H9 (cell line): ENCODE data around the gene OSBPL8. TPM values are rescaled to one million over a fixed set of nuclear protein-coding genes. Genes with fewer than 3 reads are reported as not detected.

Experiments
- DNase-seq: peaks from one replicate; pipeline ENCODE4 v3.0.0-alpha.2; 2017
- H2AFZ ChIP-seq: one replicate; pipeline ENCODE4 v1.6.1; 2013; ENCODE audit warnings: mild to moderate bottlenecking, low read length, control low read depth, moderate library complexity
- H2AK5ac ChIP-seq: 2 replicates; pipeline ENCODE4 v1.6.1; 2013; ENCODE audit warnings: low read length, control low read depth, mixed read lengths; ENCODE audit not compliant: insufficient read length
- H2BK120ac ChIP-seq: one replicate; pipeline ENCODE4 v1.6.1; 2013; ENCODE audit warnings: low read depth, mild to moderate bottlenecking, low read length, control low read depth, inconsistent platforms; ENCODE audit not compliant: poor library complexity, severe bottlenecking
- H2BK12ac ChIP-seq: 2 replicates; pipeline ENCODE4 v1.6.1; 2013; ENCODE audit warnings: low read length, control low read depth, mixed read lengths, low read depth; ENCODE audit not compliant: insufficient read length
- H2BK15ac ChIP-seq: 2 replicates; pipeline ENCODE4 v1.6.1; 2013; ENCODE audit warnings: low read depth, low read length, control low read depth
- H2BK20ac ChIP-seq: one replicate; pipeline ENCODE4 v1.6.1; 2013; ENCODE audit warnings: low read depth, mild to moderate bottlenecking, low read length, control low read depth, inconsistent platforms; ENCODE audit not compliant: poor library complexity, severe bottlenecking
- H2BK5ac ChIP-seq: 2 replicates; pipeline ENCODE4 v1.6.1; 2013; ENCODE audit warnings: low read length, control low read depth, mixed read lengths; ENCODE audit not compliant: insufficient read length
- H3K14ac ChIP-seq: 2 replicates; pipeline ENCODE4 v1.6.1; 2013; ENCODE audit warnings: low read length, control low read depth; ENCODE audit not compliant: insufficient read depth
- H3K18ac ChIP-seq: 2 replicates; pipeline ENCODE4 v1.6.1; 2013; ENCODE audit warnings: low read depth, mild to moderate bottlenecking, mixed read lengths, low read length, control low read depth; ENCODE audit not compliant: insufficient read length
- H3K23ac ChIP-seq: 2 replicates; pipeline ENCODE4 v1.6.1; 2013; ENCODE audit warnings: low read length, control low read depth, mixed read lengths, low read depth; ENCODE audit not compliant: insufficient read length
- H3K23me2 ChIP-seq: 2 replicates; pipeline ENCODE4 v1.6.1; 2013; ENCODE audit warnings: low read depth, mild to moderate bottlenecking, mixed read lengths, low read length, control low read depth; ENCODE audit not compliant: insufficient read length, poor library complexity, severe bottlenecking
- H3K27ac ChIP-seq: 2 replicates; pipeline ENCODE4 v1.5.1; 2013; ENCODE audit warnings: low read length, control low read depth, mixed read lengths, low read depth; ENCODE audit not compliant: insufficient read length
- H3K27me3 ChIP-seq: 2 replicates; pipeline ENCODE4 v1.6.1; 2013; ENCODE audit warnings: low read length, control low read depth, inconsistent platforms; ENCODE audit not compliant: insufficient read depth
- H3K4ac ChIP-seq: 2 replicates; pipeline ENCODE4 v1.6.1; 2013; ENCODE audit warnings: low read depth, mild to moderate bottlenecking, control low read depth, inconsistent platforms, low read length, moderate library complexity
- H3K4me1 ChIP-seq: 2 replicates; pipeline ENCODE4 v1.6.1; 2013; ENCODE audit warnings: low read length, control low read depth, inconsistent platforms; ENCODE audit not compliant: insufficient read depth
- H3K4me2 ChIP-seq: 2 replicates; pipeline ENCODE4 v1.6.1; 2013; ENCODE audit warnings: low read length, control low read depth, mixed read lengths; ENCODE audit not compliant: insufficient read length, insufficient read depth
- H3K56ac ChIP-seq: 2 replicates; pipeline ENCODE4 v1.6.1; 2013; ENCODE audit warnings: low read depth, mild to moderate bottlenecking, mixed read lengths, low read length, control low read depth; ENCODE audit not compliant: insufficient read length
- H3K79me1 ChIP-seq: 2 replicates; pipeline ENCODE4 v1.6.1; 2013; ENCODE audit warnings: low read depth, mild to moderate bottlenecking, moderate library complexity, low read length, control low read depth, inconsistent platforms; ENCODE audit not compliant: insufficient read depth, poor library complexity, severe bottlenecking
- H3K79me2 ChIP-seq: 2 replicates; pipeline ENCODE4 v1.6.1; 2013; ENCODE audit warnings: low read length, control low read depth, inconsistent platforms; ENCODE audit not compliant: insufficient read depth
- H3K9ac ChIP-seq: 2 replicates; pipeline ENCODE4 v1.6.1; 2013; ENCODE audit warnings: low read length, control low read depth, mixed read lengths; ENCODE audit not compliant: insufficient read length; ENCODE audit errors: extremely low read depth
- H3K9me3 ChIP-seq: one replicate; pipeline ENCODE4 v1.6.1; 2013; ENCODE audit warnings: low read depth, low read length, inconsistent platforms; ENCODE audit not compliant: control insufficient read depth
- H3T11ph ChIP-seq: one replicate; pipeline ENCODE4 v1.6.1; 2013; ENCODE audit warnings: mild to moderate bottlenecking, low read length, control low read depth, inconsistent platforms
- H4K20me1 ChIP-seq: one replicate; pipeline ENCODE4 v1.6.1; 2013; ENCODE audit not compliant: control insufficient read depth, insufficient read length, insufficient read depth
- H4K5ac ChIP-seq: 2 replicates; pipeline ENCODE4 v1.6.1; 2013; ENCODE audit warnings: low read depth, mild to moderate bottlenecking, mixed read lengths, low read length, control low read depth; ENCODE audit not compliant: insufficient read length
- H4K8ac ChIP-seq: replicated peaks from 2 replicates; pipeline ENCODE4 v1.6.1; 2013; ENCODE audit warnings: low read length, control low read depth, mixed read lengths, low read depth; ENCODE audit not compliant: insufficient read length
- H4K91ac ChIP-seq: 2 replicates; pipeline ENCODE4 v1.6.1; 2013; ENCODE audit warnings: low read depth, mild to moderate bottlenecking, moderate library complexity, mixed read lengths, low read length, control low read depth; ENCODE audit not compliant: insufficient read length
- H3K27ac Mint-ChIP-seq, 3 experiments: 2 replicates in 2 of 3; 3 replicates in 1 of 3; pipeline ENCODE4 v1.8.0; 2020 to 2021; ENCODE audit warnings: mixed read lengths in 3 of 3, mild to moderate bottlenecking in 1 of 3, moderate library complexity in 1 of 3
- H3K27me3 Mint-ChIP-seq: 2 replicates; pipeline ENCODE4 v1.8.0; 2021; ENCODE audit warnings: low read depth, mild to moderate bottlenecking, moderate library complexity, mixed read lengths
- H3K36me3 Mint-ChIP-seq, 3 experiments: 2 replicates in 2 of 3; 3 replicates in 1 of 3; pipeline ENCODE4 v1.8.0; 2020 to 2021; ENCODE audit warnings: low read depth in 3 of 3, mixed read lengths in 3 of 3; ENCODE audit not compliant: insufficient read depth in 1 of 3
- H3K4me1 Mint-ChIP-seq, 2 experiments: 2 replicates each; pipeline ENCODE4 v1.8.0; 2020; ENCODE audit warnings: mixed read lengths in 2 of 2
- H3K4me3 Mint-ChIP-seq, 2 experiments: 2 replicates in 1 of 2; 3 replicates in 1 of 2; pipeline ENCODE4 v1.8.0; 2020 to 2021; ENCODE audit warnings: mild to moderate bottlenecking in 2 of 2, mixed read lengths in 2 of 2, moderate library complexity in 1 of 2
- H3K9me3 Mint-ChIP-seq, 2 experiments: 2 replicates in 1 of 2; 3 replicates in 1 of 2; pipeline ENCODE4 v1.8.0; 2020; ENCODE audit warnings: mild to moderate bottlenecking in 2 of 2, mixed read lengths in 2 of 2, moderate library complexity in 1 of 2
- CTCF ChIP-seq: fragments of 200-600 bp; sonication (generic); conservative IDR thresholded peaks from 3 replicates; pipeline ENCODE4 v1.8.0; 2021; ENCODE audit warnings: antibody characterized with exemption, mild to moderate bottlenecking
- WGBS: extraction: QIAGEN DNeasy Blood & Tissue Kit; methylation state at CpG from one replicate; pipeline ENCODE4 v1.1.7; 2013; ENCODE audit warnings: missing lambda C conversion rate, low lambda C conversion rate, mixed read lengths; ENCODE audit not compliant: insufficient read length; ENCODE audit errors: extremely low coverage; 5-methylcytosine and 5-hydroxymethylcytosine counted together
- total RNA-seq: library from RNA; stranded (reverse); gene quantifications from 2 replicates; pipeline ENCODE4 v1.2.1, GENCODE V29; 2021

OSBPL8 gene
- total RNA-seq, 1 experiment from 2014 or later: 61.2 TPM

DNA sequence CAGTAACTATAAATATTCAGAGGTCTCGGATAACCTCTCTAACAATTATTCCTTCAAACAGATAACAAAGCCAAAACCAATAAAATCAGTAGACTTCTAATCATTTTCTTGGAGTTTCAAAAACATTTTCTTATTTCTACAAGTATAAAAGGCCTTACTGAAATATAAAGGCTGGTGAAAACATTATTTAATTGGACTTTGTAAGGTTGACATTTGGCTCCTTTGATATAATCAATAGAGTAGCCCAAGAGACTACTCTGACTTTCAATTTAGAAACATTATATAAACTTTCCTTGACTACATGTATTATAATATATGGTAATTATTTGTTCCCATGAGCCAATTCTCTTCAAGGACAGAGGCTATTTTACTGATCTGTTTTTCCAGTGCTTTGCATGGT is 68.3 kb downstream of the OSBPL8 start:
- Histone ChIP-seq H2BK120ac (no peak overlapping the region), H3K79me2 (peaks cover 2% of the 10 kb centered on the region; the same call in 1 of the 2 replicates), H2BK15ac (no peak overlapping the region), H3K18ac (no peak overlapping the region), H4K91ac (no peak overlapping the region), H2BK5ac (no peak overlapping the region), H3K4ac (no peak overlapping the region), H3K14ac (no peak overlapping the region), H3K9me3 (no peaks in the 10 kb centered on the region), H3K4me1 (no peaks in the 10 kb centered on the region), H3K56ac (no peak overlapping the region), H3K23ac (no peak overlapping the region), H3K9ac (no peak overlapping the region), H3K79me1 (peaks cover 3% of the 10 kb centered on the region), H2AFZ (no peak overlapping the region), H4K5ac (no peak overlapping the region), H2BK20ac (no peak overlapping the region), H4K8ac (no peak overlapping the region), H3K23me2 (no peaks in the 10 kb centered on the region), H3K27ac (no peak overlapping the region), H3K4me2 (no peak overlapping the region), H2BK12ac (no peak overlapping the region), H4K20me1 (no peaks in the 10 kb centered on the region), H3T11ph (no peak overlapping the region), H2AK5ac (no peak overlapping the region), H3K27me3 (no peaks in the 10 kb centered on the region)
- Mint-ChIP-seq H3K27me3 (no peaks in the 10 kb centered on the region), H3K4me3 (no peak overlapping the region), H3K4me1 (no peaks in the 10 kb centered on the region), H3K36me3 (peaks cover 7 to 16% (median 16%) of the 10 kb centered on the region in 3 experiments), H3K9me3 (peaks cover 6 to 9% of the 10 kb centered on the region in 2 experiments; a peak in 4 of 5 replicates), H3K27ac (no peak overlapping the region)
- DNase-seq: no peak
- TF ChIP-seq CTCF: no peak
- no CpG with 5 or more reads among the region's 1 CpG for WGBS
